GM23248 (cell line): ENCODE results near the gene TRIM28. TPM values are rescaled to one million over a fixed set of nuclear protein-coding genes. Genes with fewer than 3 reads are reported as not detected.

Experiments
- DNase-seq: peaks from one replicate; pipeline ENCODE4 v3.0.0-alpha.2; 2015
- H2AFZ ChIP-seq: fragments of 200-600 bp; sonication (generic); 2 replicates; pipeline ENCODE4 v1.6.1; 2016; ENCODE audit warnings: antibody characterized with exemption
- H3F3A ChIP-seq: fragments of 200-600 bp; sonication (generic); 2 replicates; pipeline ENCODE4 v1.6.1; 2016; ENCODE audit warnings: mild to moderate bottlenecking, antibody characterized with exemption, mixed run types; ENCODE audit not compliant: insufficient read depth
- H3K27ac ChIP-seq: fragments of 200-600 bp; sonication (generic); 2 replicates; pipeline ENCODE4 v1.5.1; 2016; ENCODE audit warnings: mild to moderate bottlenecking
- H3K27me3 ChIP-seq: fragments of 200-600 bp; sonication (generic); replicated peaks from 2 replicates; pipeline ENCODE4 v1.6.1; 2016; ENCODE audit warnings: mild to moderate bottlenecking; ENCODE audit not compliant: insufficient read depth
- H3K36me3 ChIP-seq: fragments of 200-600 bp; sonication (generic); 2 replicates; pipeline ENCODE4 v1.6.1; 2016; ENCODE audit warnings: low read depth, mild to moderate bottlenecking
- H3K4me1 ChIP-seq: fragments of 200-600 bp; sonication (generic); 2 replicates; pipeline ENCODE4 v1.6.1; 2016; ENCODE audit warnings: mild to moderate bottlenecking; ENCODE audit not compliant: insufficient read depth
- H3K4me2 ChIP-seq: fragments of 200-600 bp; sonication (generic); one replicate; pipeline ENCODE4 v1.6.1; 2016; ENCODE audit warnings: mild to moderate bottlenecking; ENCODE audit not compliant: unreplicated experiment
- H3K4me3 ChIP-seq: fragments of 200-600 bp; sonication (generic); 2 replicates; pipeline ENCODE4 v1.5.1; 2016; ENCODE audit warnings: mild to moderate bottlenecking
- H3K79me2 ChIP-seq: fragments of 200-600 bp; sonication (generic); 2 replicates; pipeline ENCODE4 v1.6.1; 2016; ENCODE audit warnings: mild to moderate bottlenecking; ENCODE audit not compliant: insufficient read depth
- H3K9ac ChIP-seq: fragments of 200-600 bp; sonication (generic); 2 replicates; pipeline ENCODE4 v1.6.1; 2016; ENCODE audit warnings: mild to moderate bottlenecking
- H3K9me2 ChIP-seq: fragments of 200-600 bp; sonication (generic); 2 replicates; pipeline ENCODE4 v1.6.1; 2016; ENCODE audit warnings: mixed run types, mild to moderate bottlenecking, moderate library complexity; ENCODE audit not compliant: insufficient read depth
- H3K9me3 ChIP-seq: fragments of 200-600 bp; sonication (generic); one replicate; pipeline ENCODE4 v1.6.1; 2017; ENCODE audit warnings: low read depth
- H4K20me1 ChIP-seq: fragments of 200-600 bp; sonication (generic); 2 replicates; pipeline ENCODE4 v1.6.0; 2016; ENCODE audit not compliant: insufficient read depth
- EZH2 ChIP-seq: fragments of 200-600 bp; sonication (generic); IDR thresholded peaks from 2 replicates; pipeline ENCODE4 v1.6.1; 2018; ENCODE audit warnings: antibody characterized with exemption, mild to moderate bottlenecking; ENCODE audit not compliant: insufficient read depth, poor library complexity, severe bottlenecking
- EZH2phosphoT487 ChIP-seq: fragments of 200-600 bp; sonication (generic); IDR thresholded peaks from 2 replicates; pipeline ENCODE4 v1.6.1; 2018; ENCODE audit warnings: antibody characterized with exemption, moderate library complexity, mild to moderate bottlenecking, low read depth; ENCODE audit not compliant: insufficient read depth
- WGBS, 2 experiments: methylation state at CpG; one replicate each; pipeline ENCODE4 v1.1.6; 2015 to 2017; ENCODE audit warnings: low lambda C conversion rate in 2 of 2, low coverage in 1 of 2; ENCODE audit errors: missing lambda C conversion rate in 2 of 2; 5-methylcytosine and 5-hydroxymethylcytosine counted together
- in situ Hi-C: fragments of 300-500 bp; cut with MboI; formaldehyde crosslinking; loops from 2 replicates; pipeline ENCODE4 v1.15.0; 2020
- polyA plus RNA-seq: library from polyadenylated mRNA; unstranded; fragments of >200 nt; fragmentation: Nextera tagmentation; extraction: Ambion mirVana; gene quantifications from 2 replicates; pipeline ENCODE4 v1.2.1, GENCODE V29; 2016
- total RNA-seq: library from RNA; depleted of rRNA; stranded (reverse); fragments of >200 nt; shearing (Covaris generic); gene quantifications from 2 replicates; pipeline ENCODE4 v1.2.3, GENCODE V29; 2014; rRNA removed

TRIM28 gene
- total RNA-seq (263 and 319 TPM in 2 replicates), polyA plus RNA-seq (61.5 and 62.0 TPM in 2 replicates)

DNA sequence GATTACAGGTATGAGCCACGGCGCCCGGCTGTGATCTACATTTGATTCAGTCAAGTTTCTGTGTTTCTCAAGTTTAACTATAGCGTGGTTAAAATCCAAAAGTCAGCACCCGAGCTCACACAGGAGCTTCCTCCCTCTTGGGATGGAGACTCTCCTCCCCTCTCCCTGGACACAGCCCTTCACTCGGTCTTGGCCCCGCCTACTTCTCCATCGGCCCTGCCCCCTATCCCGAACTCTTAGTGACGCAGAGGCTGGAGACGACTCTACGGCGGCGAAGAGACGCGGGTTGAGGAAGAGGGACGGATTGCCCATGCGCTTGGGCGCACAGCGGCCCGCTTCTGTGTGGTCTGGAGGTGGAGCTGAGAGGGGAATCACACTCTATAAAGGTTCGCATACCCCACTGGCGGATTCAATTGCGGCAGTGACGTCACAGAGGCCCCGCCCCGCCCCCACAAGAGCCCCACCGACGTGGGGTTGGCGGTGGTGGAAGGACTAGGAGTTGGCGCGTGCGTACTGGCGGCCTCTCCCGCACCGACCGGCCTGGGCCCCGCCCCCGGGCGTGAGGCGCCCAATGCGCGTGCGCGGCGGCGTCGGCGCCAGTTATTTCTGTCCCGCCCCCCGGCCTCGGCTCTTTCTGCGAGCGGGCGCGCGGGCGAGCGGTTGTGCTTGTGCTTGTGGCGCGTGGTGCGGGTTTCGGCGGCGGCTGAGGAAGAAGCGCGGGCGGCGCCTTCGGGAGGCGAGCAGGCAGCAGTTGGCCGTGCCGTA, at the start of gene TRIM28:
TSS of gene TRIM28 (plus strand) at position 239 of the 765 bp plus-strand sequence. CDS start 694 bp downstream, outside the sequence.
- peak; percentile 99 for DNase-seq
- H2AFZ ChIP-seq, result peak within 1 kb of the TSS; percentile 71
- H4K20me1 ChIP-seq, result peaks cover 14% of the 10 kb centered on the region; the same call in 1 of the 2 replicates
- peaks cover 43% of the 10 kb centered on the region for H3K79me2 ChIP-seq
- peaks cover 14% of the 10 kb centered on the region for H3K36me3 ChIP-seq
- peak within 1 kb of the TSS; percentile 96 for H3K9ac ChIP-seq
- no peaks in the 10 kb centered on the region for H3K9me2 ChIP-seq
- no peaks in the 10 kb centered on the region; the same call in 1 of the 2 replicates for H3K27me3 ChIP-seq
- peak within 1 kb of the TSS; percentile 98 for H3K4me3 ChIP-seq
- in situ Hi-C loops, result no loop called here
- peak within 1 kb of the TSS; percentile 96 for H3K4me2 ChIP-seq
- WGBS, 2 experiments, result 1% methylated on average over 52 to 56 of the region's 73 CpGs
- H3K9me3 ChIP-seq, result no peaks in the 10 kb centered on the region
- H3K27ac ChIP-seq, result peak within 1 kb of the TSS; percentile 89
- TF ChIP-seq EZH2, result no peak
- TF ChIP-seq EZH2phosphoT487, result no peak
- no peaks in the 10 kb centered on the region for H3F3A ChIP-seq
- H3K4me1 ChIP-seq, result peaks cover 10% of the 10 kb centered on the region; the same call in 1 of the 2 replicates

DNA sequence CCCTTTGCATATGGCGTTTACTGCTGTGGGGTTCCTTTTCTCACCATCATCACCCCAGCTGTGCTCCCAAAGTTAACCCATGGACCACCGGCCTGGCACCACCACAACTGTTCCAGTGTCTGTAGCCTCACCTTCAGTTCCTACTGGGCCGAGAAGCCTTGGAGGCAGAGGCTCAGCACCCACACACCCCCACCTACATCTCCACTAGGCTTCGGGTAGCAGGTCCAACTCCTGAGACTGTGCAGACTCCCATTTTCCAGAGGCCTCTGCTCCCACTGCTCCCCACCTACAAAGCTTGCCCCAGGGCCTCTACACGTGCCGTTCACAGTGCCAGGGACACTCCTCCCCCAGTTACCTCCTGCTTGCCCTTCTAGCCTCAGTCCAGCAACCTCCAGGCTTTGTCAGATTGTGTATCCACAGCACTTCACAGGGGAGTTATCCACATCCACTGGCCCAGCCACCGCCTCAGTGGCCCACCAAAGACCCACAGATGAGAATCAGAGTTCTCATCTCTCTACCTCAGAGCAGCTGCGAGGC, 46.2 kb upstream of the TRIM28 start:
- no peak overlapping the region for H3K4me2 ChIP-seq
- no peaks in the 10 kb centered on the region for H3K36me3 ChIP-seq
- no peaks in the 10 kb centered on the region for H3K79me2 ChIP-seq
- H3K4me1 ChIP-seq, result no peaks in the 10 kb centered on the region
- H3K9me3 ChIP-seq, result no peaks in the 10 kb centered on the region
- H3K9me2 ChIP-seq, result no peaks in the 10 kb centered on the region
- no peak overlapping the region for H3K9ac ChIP-seq
- TF ChIP-seq EZH2phosphoT487 (no peak), EZH2 (no peak)
- no peaks in the 10 kb centered on the region for H4K20me1 ChIP-seq
- no peak overlapping the region for H3K27ac ChIP-seq
- in situ Hi-C loops, result no loop called here
- no peak overlapping the region for H2AFZ ChIP-seq
- no peak overlapping the region for H3K4me3 ChIP-seq
- 76 to 77% methylated on average over 8 of the region's 8 CpGs for WGBS, 2 experiments
- no peak for DNase-seq
- no peaks in the 10 kb centered on the region for H3K27me3 ChIP-seq
- no peaks in the 10 kb centered on the region for H3F3A ChIP-seq

DNA sequence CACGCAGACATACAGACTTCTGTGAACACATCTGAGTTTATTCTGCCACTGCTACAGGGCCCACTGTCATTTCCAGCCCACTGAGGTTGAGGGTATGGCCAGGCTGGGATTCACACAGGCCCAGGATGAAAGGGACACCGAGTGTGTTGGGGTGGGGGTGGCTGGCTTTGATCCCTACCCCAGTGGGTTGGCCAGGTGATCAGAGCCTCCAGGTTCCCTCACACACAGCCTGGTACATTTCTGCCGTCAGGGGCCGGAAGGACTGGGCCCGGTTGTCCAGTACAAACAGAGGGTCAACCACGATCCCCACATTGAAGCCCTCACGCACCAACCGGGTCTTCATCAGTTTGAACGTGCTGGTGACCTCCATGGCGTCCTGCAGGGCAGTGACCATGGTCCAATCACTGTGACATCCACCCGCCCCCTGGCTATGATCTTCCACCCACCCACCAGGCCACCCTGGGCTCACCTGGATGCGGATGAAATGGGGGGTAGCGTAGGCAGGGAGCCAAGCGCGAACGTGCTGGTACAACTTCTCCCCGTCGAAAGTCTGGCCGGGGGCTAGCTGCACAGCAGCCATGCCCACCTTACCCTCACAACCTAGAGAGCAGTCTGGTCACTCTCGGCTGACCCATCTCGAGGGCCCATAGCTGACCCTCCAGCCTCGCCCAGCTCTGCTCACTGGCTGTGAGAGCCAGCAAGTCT, 45.4 kb upstream of the TRIM28 start:
- Histone ChIP-seq H3K27me3 (no peaks in the 10 kb centered on the region), H3K9ac (0 out of 2 replicates have a peak overlapping the region, but pooled peaks have one; percentile 33), H3K4me1 (no peaks in the 10 kb centered on the region), H3K79me2 (no peaks in the 10 kb centered on the region), H3K36me3 (no peaks in the 10 kb centered on the region), H3K4me2 (peak overlapping the region; percentile 73), H3F3A (no peaks in the 10 kb centered on the region), H3K4me3 (peak overlapping the region; percentile 84), H3K9me3 (no peaks in the 10 kb centered on the region), H3K27ac (no peak overlapping the region), H2AFZ (peak overlapping the region; percentile 100), H3K9me2 (no peaks in the 10 kb centered on the region), H4K20me1 (no peaks in the 10 kb centered on the region)
- in situ Hi-C loops, result no loop called here
- 58 to 64% methylated on average over 11 to 22 of the region's 22 CpGs for WGBS, 2 experiments
- no peak for TF ChIP-seq EZH2
- no peak for TF ChIP-seq EZH2phosphoT487
- no peak for DNase-seq

GRCh38 chr19:58499021-58499927, 44.6 kb upstream of the TRIM28 start:
- Histone ChIP-seq H3K27ac (peak overlapping the region; percentile 29), H2AFZ (peak overlapping the region; percentile 100), H3K4me1 (no peaks in the 10 kb centered on the region), H3K27me3 (no peaks in the 10 kb centered on the region), H3K9ac (peak overlapping the region; percentile 86), H3K36me3 (no peaks in the 10 kb centered on the region), H4K20me1 (no peaks in the 10 kb centered on the region), H3K4me3 (peak overlapping the region; percentile 84), H3F3A (no peaks in the 10 kb centered on the region), H3K79me2 (no peaks in the 10 kb centered on the region), H3K9me3 (no peaks in the 10 kb centered on the region), H3K4me2 (peak overlapping the region; percentile 93), H3K9me2 (no peaks in the 10 kb centered on the region)
- DNase-seq, result peak; percentile 100
- in situ Hi-C loops, result no loop called here
- WGBS, 2 experiments, result 4 to 5% methylated on average over 56 to 57 of the region's 60 CpGs
- no peak for TF ChIP-seq EZH2
- TF ChIP-seq EZH2phosphoT487, result no peak
